Uterus (tissue), 2 donors: ENCODE measurements around the gene WWOX.

Experiments
- POLR2A ChIP-seq, 2 donors: fragments of 450-650 bp; IDR thresholded peaks; one replicate each; pipeline ENCODE4 v1.6.1; 2016; ENCODE audit warnings: antibody characterized with exemption in 2 of 2, mild to moderate bottlenecking in 1 of 2, moderate library complexity in 1 of 2
- TF ChIP-seq, protein P1 (sequence below), 4 experiments: fragments of 200-600 bp in 2 of 4; fragments of 450-650 bp in 2 of 4; sonication (generic) in 2 of 4; IDR thresholded peaks; one replicate each; pipeline ENCODE4 v1.5.1; 2016 to 2019; ENCODE audit warnings: antibody characterized with exemption in 4 of 4, mild to moderate bottlenecking in 2 of 4, moderate library complexity in 1 of 4

DNA sequence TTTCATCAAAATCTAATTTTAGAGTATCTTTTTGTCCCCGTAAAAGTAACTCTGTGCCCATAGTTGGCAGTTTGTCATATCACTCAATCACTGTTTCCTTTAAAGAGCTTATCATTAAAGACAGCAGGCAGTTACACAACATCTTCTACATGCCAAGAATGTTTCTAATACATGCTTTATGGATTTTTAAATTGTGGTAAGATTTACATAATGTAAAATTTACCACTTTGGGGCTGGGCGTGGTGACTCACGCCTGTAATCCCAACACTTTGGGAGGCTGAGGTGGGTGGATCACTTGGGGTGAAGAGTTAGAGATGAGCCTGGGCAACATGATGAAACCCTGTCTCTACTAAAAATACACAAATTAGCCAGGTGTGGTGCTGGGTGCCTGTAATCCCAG, 687.2 kb downstream of the WWOX start:
- TF ChIP-seq, protein P1, sequence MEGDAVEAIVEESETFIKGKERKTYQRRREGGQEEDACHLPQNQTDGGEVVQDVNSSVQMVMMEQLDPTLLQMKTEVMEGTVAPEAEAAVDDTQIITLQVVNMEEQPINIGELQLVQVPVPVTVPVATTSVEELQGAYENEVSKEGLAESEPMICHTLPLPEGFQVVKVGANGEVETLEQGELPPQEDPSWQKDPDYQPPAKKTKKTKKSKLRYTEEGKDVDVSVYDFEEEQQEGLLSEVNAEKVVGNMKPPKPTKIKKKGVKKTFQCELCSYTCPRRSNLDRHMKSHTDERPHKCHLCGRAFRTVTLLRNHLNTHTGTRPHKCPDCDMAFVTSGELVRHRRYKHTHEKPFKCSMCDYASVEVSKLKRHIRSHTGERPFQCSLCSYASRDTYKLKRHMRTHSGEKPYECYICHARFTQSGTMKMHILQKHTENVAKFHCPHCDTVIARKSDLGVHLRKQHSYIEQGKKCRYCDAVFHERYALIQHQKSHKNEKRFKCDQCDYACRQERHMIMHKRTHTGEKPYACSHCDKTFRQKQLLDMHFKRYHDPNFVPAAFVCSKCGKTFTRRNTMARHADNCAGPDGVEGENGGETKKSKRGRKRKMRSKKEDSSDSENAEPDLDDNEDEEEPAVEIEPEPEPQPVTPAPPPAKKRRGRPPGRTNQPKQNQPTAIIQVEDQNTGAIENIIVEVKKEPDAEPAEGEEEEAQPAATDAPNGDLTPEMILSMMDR (IDR thresholded peaks at IDR 0.05): no peak
- no peak for TF ChIP-seq POLR2A (IDR thresholded peaks at IDR 0.05)
